Gastrocnemius medialis (tissue), 4 donors: ENCODE data around the gene KIF3A.

ENCODE experiments used
- POLR2A ChIP-seq, 2 donors: fragments of 450-650 bp; IDR thresholded peaks; one replicate each; pipeline ENCODE4 v1.6.1; 2017; ENCODE audit warnings: antibody characterized with exemption in 2 of 2, mild to moderate bottlenecking in 2 of 2, moderate library complexity in 2 of 2
- TF ChIP-seq, protein P1 (sequence below), 5 experiments: fragments of 450-650 bp in 3 of 5; fragments of 200-600 bp in 2 of 5; sonication (generic) in 2 of 5; IDR thresholded peaks in 4 of 5; conservative IDR thresholded peaks in 1 of 5; 1 replicate in 4 of 5; 2 replicates in 1 of 5; pipeline ENCODE4 v1.5.1; 2016 to 2019; ENCODE audit warnings: antibody characterized with exemption in 5 of 5, mild to moderate bottlenecking in 3 of 5, moderate library complexity in 3 of 5

DNA sequence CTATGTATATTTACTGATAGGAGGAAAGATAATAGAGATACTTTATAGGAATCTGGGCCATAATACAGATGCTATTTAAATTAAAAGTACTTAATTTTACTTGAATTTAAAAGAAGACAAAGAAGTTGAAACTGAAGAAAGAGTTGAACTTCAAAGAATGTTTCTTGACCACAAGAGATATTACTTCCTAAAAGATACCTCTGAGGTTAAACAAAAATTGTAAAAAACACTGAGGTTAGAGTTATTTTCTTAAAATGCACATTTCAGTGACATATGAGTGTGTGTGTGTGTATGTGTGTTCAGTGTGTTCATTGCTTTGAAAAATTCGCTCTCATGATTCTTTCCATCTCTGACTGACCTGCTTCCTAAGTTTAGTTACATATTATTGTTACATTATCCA lies 43.2 kb upstream of the KIF3A start:
- TF ChIP-seq, protein P1, sequence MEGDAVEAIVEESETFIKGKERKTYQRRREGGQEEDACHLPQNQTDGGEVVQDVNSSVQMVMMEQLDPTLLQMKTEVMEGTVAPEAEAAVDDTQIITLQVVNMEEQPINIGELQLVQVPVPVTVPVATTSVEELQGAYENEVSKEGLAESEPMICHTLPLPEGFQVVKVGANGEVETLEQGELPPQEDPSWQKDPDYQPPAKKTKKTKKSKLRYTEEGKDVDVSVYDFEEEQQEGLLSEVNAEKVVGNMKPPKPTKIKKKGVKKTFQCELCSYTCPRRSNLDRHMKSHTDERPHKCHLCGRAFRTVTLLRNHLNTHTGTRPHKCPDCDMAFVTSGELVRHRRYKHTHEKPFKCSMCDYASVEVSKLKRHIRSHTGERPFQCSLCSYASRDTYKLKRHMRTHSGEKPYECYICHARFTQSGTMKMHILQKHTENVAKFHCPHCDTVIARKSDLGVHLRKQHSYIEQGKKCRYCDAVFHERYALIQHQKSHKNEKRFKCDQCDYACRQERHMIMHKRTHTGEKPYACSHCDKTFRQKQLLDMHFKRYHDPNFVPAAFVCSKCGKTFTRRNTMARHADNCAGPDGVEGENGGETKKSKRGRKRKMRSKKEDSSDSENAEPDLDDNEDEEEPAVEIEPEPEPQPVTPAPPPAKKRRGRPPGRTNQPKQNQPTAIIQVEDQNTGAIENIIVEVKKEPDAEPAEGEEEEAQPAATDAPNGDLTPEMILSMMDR (IDR thresholded peaks at IDR 0.05 in 4 of 5, conservative IDR thresholded peaks at IDR 0.05 in 1 of 5): no peak
- no peak for TF ChIP-seq POLR2A (IDR thresholded peaks at IDR 0.05)
